B cell (primary cell): ENCODE data around the gene PHLDB1. TPM values are rescaled to one million over a fixed set of nuclear protein-coding genes. Genes with fewer than 3 reads are reported as not detected.

ENCODE experiments used
- ATAC-seq: fragments of 200-7000 bp; cut with Tn5 transposase; one replicate; pipeline ENCODE4 v1.10.0; 2021; ENCODE audit warnings: low read depth, mild to moderate bottlenecking, moderate number of reproducible peaks, moderate library complexity
- CTCF ChIA-PET: fragments of 350-600 bp; sonication (Branson Sonifier 250); formaldehyde crosslinking; loops from one replicate; lab custom pipeline; 2021; ENCODE audit warnings: antibody characterized with exemption, inconsistent platforms; lab: Charles Lee
- POLR2A ChIA-PET: fragments of 350-600 bp; sonication (Branson Sonifier 250); formaldehyde crosslinking; loops from one replicate; lab custom pipeline; 2021; ENCODE audit warnings: antibody characterized with exemption; lab: Charles Lee
- DNase-seq: peaks from one replicate; pipeline ENCODE4 v3.0.0; 2013
- H2AFZ ChIP-seq: 2 replicates; pipeline ENCODE4 v1.6.1; 2012; ENCODE audit warnings: mild to moderate bottlenecking, low read depth, low read length; ENCODE audit not compliant: insufficient read depth, poor library complexity, severe bottlenecking
- H3K27ac ChIP-seq, 2 donors: 1 replicate in 1 of 2; 2 replicates in 1 of 2; pipeline ENCODE4 v1.5.1; 2012 to 2013; ENCODE audit warnings: low read length in 2 of 2, mild to moderate bottlenecking in 2 of 2, moderate library complexity in 1 of 2
- H3K27me3 ChIP-seq, 4 experiments: fragments of 200-600 bp in 1 of 4; sonication (generic) in 1 of 4; replicated peaks in 1 of 4; 1 replicate in 2 of 4; 2 replicates in 2 of 4; pipeline versions ENCODE4 v1.6.1 to v1.7.0; 2013 to 2016; ENCODE audit warnings: low read length in 3 of 4, mild to moderate bottlenecking in 2 of 4, mixed read lengths in 1 of 4, moderate library complexity in 1 of 4; ENCODE audit not compliant: insufficient read depth in 4 of 4, control insufficient read depth in 3 of 4; ENCODE audit errors: control extremely low read depth in 1 of 4
- H3K36me3 ChIP-seq, 2 experiments: replicated peaks in 1 of 2; 1 replicate in 1 of 2; 2 replicates in 1 of 2; pipeline versions ENCODE4 v1.6.1 to v1.7.1; 2013; ENCODE audit warnings: low read length in 1 of 2; ENCODE audit not compliant: insufficient read depth in 2 of 2, control insufficient read depth in 1 of 2; ENCODE audit errors: control extremely low read depth in 1 of 2, extremely low read depth in 1 of 2
- H3K4me1 ChIP-seq, 2 donors: fragments of 200-600 bp in 1 of 2; sonication (generic) in 1 of 2; 1 replicate in 1 of 2; 2 replicates in 1 of 2; pipeline versions ENCODE4 v1.5.1 to v1.6.1; 2013 to 2017; ENCODE audit warnings: low read length in 2 of 2; ENCODE audit not compliant: control insufficient read depth in 2 of 2, insufficient read depth in 2 of 2
- H3K4me2 ChIP-seq: replicated peaks from 2 replicates; pipeline ENCODE3; 2012; ENCODE audit warnings: mild to moderate bottlenecking, low read depth, low read length; ENCODE audit not compliant: poor library complexity, severe bottlenecking
- H3K4me3 ChIP-seq, 5 experiments: fragments of 200-600 bp in 1 of 5; sonication (generic) in 1 of 5; 1 replicate in 3 of 5; 2 replicates in 2 of 5; pipeline versions ENCODE4 v1.5.1 to v1.7.0; 2011 to 2016; ENCODE audit warnings: low read length in 4 of 5, mild to moderate bottlenecking in 4 of 5, low read depth in 2 of 5, control low read depth in 1 of 5, moderate library complexity in 1 of 5; ENCODE audit not compliant: insufficient read depth in 1 of 5; ENCODE audit errors: control extremely low read depth in 1 of 5, extremely low read depth in 1 of 5
- H3K79me2 ChIP-seq: fragments of 200-600 bp; sonication (generic); one replicate; pipeline ENCODE4 v1.6.0; 2016; ENCODE audit warnings: low read length; ENCODE audit not compliant: control insufficient read depth, insufficient read depth
- H3K9ac ChIP-seq: fragments of 200-600 bp; sonication (generic); 2 replicates; pipeline ENCODE4 v1.6.1; 2017; ENCODE audit warnings: mild to moderate bottlenecking, low read length, moderate library complexity
- H3K9me3 ChIP-seq, 3 donors: one replicate each; pipeline versions ENCODE4 v1.6.1 to v1.7.1; 2013; ENCODE audit warnings: low read length in 2 of 3; ENCODE audit not compliant: control insufficient read depth in 2 of 3, insufficient read depth in 1 of 3; ENCODE audit errors: control extremely low read depth in 1 of 3
- H4K20me1 ChIP-seq: 2 replicates; pipeline ENCODE4 v1.6.0; 2012; ENCODE audit warnings: mild to moderate bottlenecking, low read length; ENCODE audit not compliant: insufficient read depth, control insufficient read depth, poor library complexity, severe bottlenecking
- H3K27ac Mint-ChIP-seq: one replicate; pipeline ENCODE4 v1.8.0; 2021; ENCODE audit warnings: mixed read lengths
- H3K27me3 Mint-ChIP-seq: one replicate; pipeline ENCODE4 v1.8.0; 2021; ENCODE audit warnings: mixed read lengths
- H3K4me1 Mint-ChIP-seq: one replicate; pipeline ENCODE4 v1.8.0; 2021; ENCODE audit warnings: mixed read lengths
- H3K4me3 Mint-ChIP-seq: one replicate; pipeline ENCODE4 v1.8.0; 2021; ENCODE audit warnings: mixed read lengths
- H3K9me3 Mint-ChIP-seq: one replicate; pipeline ENCODE4 v1.8.0; 2022; ENCODE audit warnings: mixed read lengths; ENCODE audit not compliant: insufficient read depth
- CTCF ChIP-seq: fragments of 200-600 bp; IDR thresholded peaks from one replicate; pipeline ENCODE4 v1.8.0; 2022; ENCODE audit warnings: antibody characterized with exemption, mild to moderate bottlenecking
- EZH2 ChIP-seq: IDR thresholded peaks from 2 replicates; pipeline ENCODE4 v1.6.1; 2012; ENCODE audit warnings: borderline replicate concordance, low read depth, mild to moderate bottlenecking, moderate library complexity, low read length; ENCODE audit not compliant: insufficient read depth, poor library complexity, severe bottlenecking
- WGBS: methylation state at CpG from one replicate; pipeline ENCODE4 v1.1.5; 2013; ENCODE audit warnings: missing lambda C conversion rate; ENCODE audit not compliant: insufficient coverage; 5-methylcytosine and 5-hydroxymethylcytosine counted together
- intact Hi-C: fragments of 100-400 bp; cut with micrococcal nuclease; formaldehyde crosslinking; loops from one replicate; pipeline ENCODE4 v1.10.0; 2022
- polyA plus RNA-seq: library from polyadenylated mRNA; depleted of rRNA; stranded (reverse); fragments of >200 nt; gene quantifications from 2 replicates; pipeline ENCODE4 v1.2.3, GENCODE V29; 2012
- total RNA-seq, 2 donors: library from RNA; stranded (reverse); fragments of 120-200 nt in 1 of 2; gene quantifications; 1 replicate in 1 of 2; 2 replicates in 1 of 2; pipeline versions ENCODE4 v1.2.3 to v1.2.4, GENCODE V29; 2013 to 2022

The PHLDB1 gene
- total and polyA plus RNA-seq, 2 donors (not counting 1 experiment from before 2014, with no cell fraction given): 0.46 to 2.4 TPM

GRCh38 chr11:118688851-118689502, 81.6 kb downstream of the PHLDB1 start:
- Histone ChIP-seq H3K4me1 (peaks cover 10 to 27% of the 10 kb centered on the region in 2 donors), H3K9me3 (peaks cover 0 to 3% (median 0%) of the 10 kb centered on the region in 3 donors), H3K27me3 (peaks cover 0 to 4% (median 0%) of the 10 kb centered on the region in 4 experiments), H3K27ac (no peak overlapping the region), H3K36me3 (no peaks in the 10 kb centered on the region), H3K9ac (no peak overlapping the region), H2AFZ (peak overlapping the region; percentile 77), H3K4me2 (peak overlapping the region; percentile 100), H4K20me1 (no peaks in the 10 kb centered on the region), H3K4me3 (no peak overlapping the region), H3K79me2 (no peaks in the 10 kb centered on the region)
- peaks cover 20% of the 10 kb centered on the region for H3K4me1 Mint-ChIP-seq
- 75% methylated on average over 38 of the region's 41 CpGs for WGBS
- ATAC-seq (no peak), DNase-seq (no peak)
- CTCF ChIA-PET: interaction anchor here (0.7 to 5.7 kb wide), 22 partner anchors 16 to 342 kb away, joined by 3 to 57 read pairs (median 4); partner anchors contain the start of genes SLC37A4 and UPK2
- no peak for TF ChIP-seq EZH2
- no peak for TF ChIP-seq CTCF
- POLR2A ChIA-PET: no interaction called here
- H3K9me3 Mint-ChIP-seq: no peaks in the 10 kb centered on the region
- intact Hi-C loops: no loop called here
- H3K27ac Mint-ChIP-seq: no peak overlapping the region
- no peak overlapping the region for H3K4me3 Mint-ChIP-seq
- peaks cover 10% of the 10 kb centered on the region for H3K27me3 Mint-ChIP-seq

GRCh38 chr11:118689503-118689851, 82.1 kb downstream of the PHLDB1 start:
- CTCF ChIA-PET: interaction anchor here (0.6 to 5.7 kb wide), 34 partner anchors 8 to 543 kb away, joined by 3 to 57 read pairs (median 4); partner anchors contain the start of genes BCL9L, CXCR5, DDX6 and SLC37A4
- Mint-ChIP-seq H3K9me3 (no peaks in the 10 kb centered on the region), H3K27me3 (peaks cover 10% of the 10 kb centered on the region), H3K27ac (no peak overlapping the region), H3K4me1 (peaks cover 20% of the 10 kb centered on the region), H3K4me3 (peak overlapping the region; percentile 13)
- H3K9ac ChIP-seq: peak overlapping the region; percentile 70
- 17% methylated on average over 7 of the region's 9 CpGs for WGBS
- peak; percentile 2 for ATAC-seq
- no peak for TF ChIP-seq EZH2
- TF ChIP-seq CTCF: no peak
- H3K4me1 ChIP-seq: peaks cover 10 to 27% of the 10 kb centered on the region in 2 donors
- peak overlapping the region in 1 of 5 experiments; percentile 49 for H3K4me3 ChIP-seq
- POLR2A ChIA-PET: no interaction called here
- no peak overlapping the region for H3K27ac ChIP-seq
- peaks cover 0 to 3% (median 0%) of the 10 kb centered on the region in 3 donors for H3K9me3 ChIP-seq
- H4K20me1 ChIP-seq: no peaks in the 10 kb centered on the region
- peak overlapping the region; percentile 77 for H2AFZ ChIP-seq
- peak; percentile 29 for DNase-seq
- intact Hi-C loops: no loop called here
- peak overlapping the region; percentile 100 for H3K4me2 ChIP-seq
- H3K79me2 ChIP-seq: no peaks in the 10 kb centered on the region
- H3K27me3 ChIP-seq: peaks cover 0 to 4% (median 0%) of the 10 kb centered on the region in 4 experiments
- H3K36me3 ChIP-seq: no peaks in the 10 kb centered on the region
